ENCODE results near the gene NMB.

Gene NMB

GRCh38 chr15:84608707-84609284, 49.2 kb downstream of the NMB start:
- ATAC-seq, result no peak
- no peak for TF ChIP-seq PPARA (CRISPR knock-in tag; IDR thresholded peaks at IDR 0.05; ENCODE audit: borderline replicate concordance)
- no peak for TF ChIP-seq CSDC2 (CRISPR knock-in tag; IDR thresholded peaks at IDR 0.05)
- no peak for TF ChIP-seq PATZ1 (CRISPR knock-in tag; IDR thresholded peaks at IDR 0.05; ENCODE audit: borderline replicate concordance)
- no peak for TF ChIP-seq BACH2 (CRISPR knock-in tag; IDR thresholded peaks at IDR 0.05; ENCODE audit: borderline replicate concordance)
- no peak for TF ChIP-seq TCF4 (CRISPR knock-in tag; IDR thresholded peaks at IDR 0.05; ENCODE audit: borderline replicate concordance)
- TF ChIP-seq ARNTL (CRISPR knock-in tag; IDR thresholded peaks at IDR 0.05; ENCODE audit: borderline replicate concordance, low read depth), result no peak
- no peak for TF ChIP-seq ZFP3 (CRISPR knock-in tag; IDR thresholded peaks at IDR 0.05)
- no peak for TF ChIP-seq CSRNP3 (CRISPR knock-in tag; IDR thresholded peaks at IDR 0.05)
- TF ChIP-seq CREB5 (CRISPR knock-in tag; IDR thresholded peaks at IDR 0.05; ENCODE audit: low read depth), result no peak
- TF ChIP-seq TOX (CRISPR knock-in tag; IDR thresholded peaks at IDR 0.05; ENCODE audit: borderline replicate concordance), result no peak
- TF ChIP-seq ZNF70 (CRISPR knock-in tag; IDR thresholded peaks at IDR 0.05), result no peak
- no peak for TF ChIP-seq ZC3H10 (CRISPR knock-in tag; IDR thresholded peaks at IDR 0.05)
- no peak for TF ChIP-seq ZFP30 (CRISPR knock-in tag; IDR thresholded peaks at IDR 0.05)
- no peak for TF ChIP-seq OSR1 (CRISPR knock-in tag; IDR thresholded peaks at IDR 0.05)
- TF ChIP-seq ISL1 (CRISPR knock-in tag; IDR thresholded peaks at IDR 0.05), result no peak
- TF ChIP-seq SNAI2 (CRISPR knock-in tag; IDR thresholded peaks at IDR 0.05), result no peak
- TF ChIP-seq TSHZ2 (CRISPR knock-in tag; IDR thresholded peaks at IDR 0.05), result no peak

GRCh38 chr15:84606653-84607120, 51.3 kb downstream of the NMB start:
- no peak for ATAC-seq
- TF ChIP-seq CSRNP3 (CRISPR knock-in tag; IDR thresholded peaks at IDR 0.05) (no peak), RARB (CRISPR knock-in tag; IDR thresholded peaks at IDR 0.05) (no peak), ISL1 (CRISPR knock-in tag; IDR thresholded peaks at IDR 0.05) (no peak), BACH2 (CRISPR knock-in tag; IDR thresholded peaks at IDR 0.05; ENCODE audit: borderline replicate concordance) (no peak), OSR1 (CRISPR knock-in tag; IDR thresholded peaks at IDR 0.05) (no peak)

GRCh38 chr15:84605554-84605882, 52.5 kb downstream of the NMB start:
- no peak for ATAC-seq
- no peak for TF ChIP-seq TSHZ2 (CRISPR knock-in tag; IDR thresholded peaks at IDR 0.05)
- no peak for TF ChIP-seq ZNF70 (CRISPR knock-in tag; IDR thresholded peaks at IDR 0.05)
- TF ChIP-seq ZFP3 (CRISPR knock-in tag; IDR thresholded peaks at IDR 0.05), result no peak
- no peak for TF ChIP-seq TCF4 (CRISPR knock-in tag; IDR thresholded peaks at IDR 0.05; ENCODE audit: borderline replicate concordance)
- TF ChIP-seq ZNF565 (CRISPR knock-in tag; conservative IDR thresholded peaks at IDR 0.05; ENCODE audit: low read depth), result no peak
- TF ChIP-seq CSDC2 (CRISPR knock-in tag; IDR thresholded peaks at IDR 0.05), result no peak
- TF ChIP-seq OSR1 (CRISPR knock-in tag; IDR thresholded peaks at IDR 0.05), result no peak
- TF ChIP-seq CREB5 (CRISPR knock-in tag; IDR thresholded peaks at IDR 0.05; ENCODE audit: low read depth), result no peak
- TF ChIP-seq ARNTL (CRISPR knock-in tag; IDR thresholded peaks at IDR 0.05; ENCODE audit: borderline replicate concordance, low read depth), result no peak
- TF ChIP-seq ZC3H10 (CRISPR knock-in tag; IDR thresholded peaks at IDR 0.05), result no peak
- TF ChIP-seq PATZ1 (CRISPR knock-in tag; IDR thresholded peaks at IDR 0.05; ENCODE audit: borderline replicate concordance), result no peak
- no peak for TF ChIP-seq ZNF8 (CRISPR knock-in tag; IDR thresholded peaks at IDR 0.05)
- TF ChIP-seq RARB (CRISPR knock-in tag; IDR thresholded peaks at IDR 0.05), result no peak
- TF ChIP-seq ZFP30 (CRISPR knock-in tag; IDR thresholded peaks at IDR 0.05), result no peak
- TF ChIP-seq GLIS3 (CRISPR knock-in tag; IDR thresholded peaks at IDR 0.05), result no peak
